GM12875 (cell line): ENCODE data around the gene MTMR12.

ENCODE experiments used
- H3K4me3 ChIP-seq: one replicate; pipeline ENCODE4 v1.5.1; 2011; ENCODE audit warnings: low read depth, low read length, control low read depth
- TF ChIP-seq, protein P1 (sequence below): IDR thresholded peaks from 2 replicates; pipeline ENCODE4 v1.5.1; 2011; ENCODE audit warnings: low read depth, mild to moderate bottlenecking, control low read depth, inconsistent platforms, low read length, moderate library complexity, borderline replicate concordance; ENCODE audit not compliant: insufficient read depth

MTMR12 gene

GRCh38 chr5:32280656-32281081 is 32.1 kb downstream of the MTMR12 start:
- TF ChIP-seq, protein P1, sequence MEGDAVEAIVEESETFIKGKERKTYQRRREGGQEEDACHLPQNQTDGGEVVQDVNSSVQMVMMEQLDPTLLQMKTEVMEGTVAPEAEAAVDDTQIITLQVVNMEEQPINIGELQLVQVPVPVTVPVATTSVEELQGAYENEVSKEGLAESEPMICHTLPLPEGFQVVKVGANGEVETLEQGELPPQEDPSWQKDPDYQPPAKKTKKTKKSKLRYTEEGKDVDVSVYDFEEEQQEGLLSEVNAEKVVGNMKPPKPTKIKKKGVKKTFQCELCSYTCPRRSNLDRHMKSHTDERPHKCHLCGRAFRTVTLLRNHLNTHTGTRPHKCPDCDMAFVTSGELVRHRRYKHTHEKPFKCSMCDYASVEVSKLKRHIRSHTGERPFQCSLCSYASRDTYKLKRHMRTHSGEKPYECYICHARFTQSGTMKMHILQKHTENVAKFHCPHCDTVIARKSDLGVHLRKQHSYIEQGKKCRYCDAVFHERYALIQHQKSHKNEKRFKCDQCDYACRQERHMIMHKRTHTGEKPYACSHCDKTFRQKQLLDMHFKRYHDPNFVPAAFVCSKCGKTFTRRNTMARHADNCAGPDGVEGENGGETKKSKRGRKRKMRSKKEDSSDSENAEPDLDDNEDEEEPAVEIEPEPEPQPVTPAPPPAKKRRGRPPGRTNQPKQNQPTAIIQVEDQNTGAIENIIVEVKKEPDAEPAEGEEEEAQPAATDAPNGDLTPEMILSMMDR: no peak
- no peak overlapping the region for H3K4me3 ChIP-seq

DNA sequence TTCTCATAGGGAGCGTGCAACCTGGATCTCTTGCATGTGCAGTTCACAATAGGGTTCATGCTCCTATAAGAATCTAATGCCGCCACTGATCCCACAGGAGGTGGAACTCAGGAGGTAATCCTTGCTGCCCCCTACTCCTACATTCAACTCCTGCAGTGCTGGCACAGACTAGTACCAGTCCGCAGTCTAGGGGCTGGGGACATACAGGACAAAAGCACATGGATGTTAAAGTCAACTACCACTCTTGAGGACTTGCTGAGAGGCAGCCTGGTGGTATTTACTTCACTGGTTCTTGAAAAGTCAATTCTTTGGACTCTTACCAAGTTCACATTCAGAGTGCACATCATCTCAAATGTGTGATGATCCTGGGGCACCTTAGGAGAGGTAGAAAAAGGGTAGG is 33.0 kb downstream of the MTMR12 start:
- no peak overlapping the region for H3K4me3 ChIP-seq
- TF ChIP-seq, protein P1: no peak

- TF ChIP-seq, protein P1: no peak
- H3K4me3 ChIP-seq: no peak overlapping the region
Measured at GRCh38 chr5:32279223-32279622, 33.5 kb downstream of the MTMR12 start.

DNA sequence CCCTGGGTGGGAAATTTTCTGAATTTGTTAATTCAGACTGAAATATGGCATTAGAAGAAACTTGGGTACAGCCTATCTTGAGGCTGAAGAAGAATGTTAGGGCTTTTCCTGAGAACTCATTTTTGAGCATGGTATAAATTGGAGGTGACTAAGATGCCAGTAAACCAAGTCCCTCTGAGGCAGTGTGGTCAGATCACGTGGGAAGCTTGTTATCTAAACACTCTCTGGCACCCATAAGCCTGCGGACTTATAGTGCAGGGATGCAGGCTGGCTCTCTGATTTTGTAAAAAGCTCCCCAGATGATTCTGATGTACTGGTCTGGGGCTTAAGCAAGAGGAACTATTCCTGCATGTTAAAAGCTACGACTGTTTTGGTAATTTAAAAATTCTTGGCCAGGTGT is 34.3 kb downstream of the MTMR12 start:
- no peak overlapping the region for H3K4me3 ChIP-seq
- TF ChIP-seq, protein P1: no peak

- H3K4me3 ChIP-seq: no peak overlapping the region
- TF ChIP-seq, protein P1: no peak
Measured at GRCh38 chr5:32277798-32278197, 34.9 kb downstream of the MTMR12 start.

DNA sequence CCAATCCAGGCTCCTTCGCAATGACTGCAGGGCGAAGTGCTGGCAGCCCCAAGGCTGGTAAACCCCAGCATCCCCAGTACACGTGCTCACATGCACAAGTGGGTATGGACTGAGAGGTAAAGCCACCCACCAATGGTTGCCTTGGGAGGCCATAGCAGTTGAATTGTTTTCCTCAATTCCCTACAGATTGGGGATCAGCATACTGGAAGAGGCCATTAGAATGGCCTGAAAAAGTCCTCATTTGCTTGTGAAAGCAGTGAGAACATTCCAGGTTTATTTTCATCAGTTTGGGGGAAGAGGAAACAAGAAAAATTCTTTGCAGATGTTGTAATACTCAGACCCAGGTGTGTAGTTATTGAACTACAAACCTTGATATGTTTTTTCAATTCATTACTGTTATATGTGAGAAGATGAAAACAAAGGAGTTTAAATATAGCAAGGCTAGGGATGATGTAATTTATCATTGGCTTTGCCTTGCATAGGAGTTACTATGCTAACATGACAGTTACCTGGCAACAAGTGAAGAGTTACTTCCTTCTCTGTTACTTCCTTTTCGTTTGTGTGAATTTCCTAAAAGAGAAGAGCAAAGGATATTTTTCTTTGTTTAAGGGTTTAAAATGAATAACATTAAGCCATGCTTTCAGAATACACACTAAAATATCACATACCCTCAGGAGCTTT is 36.4 kb downstream of the MTMR12 start:
- TF ChIP-seq, protein P1: no peak
- H3K4me3 ChIP-seq: no peak overlapping the region

- no peak overlapping the region for H3K4me3 ChIP-seq
- TF ChIP-seq, protein P1: no peak
Measured at GRCh38 chr5:32275396-32275741, 37.4 kb downstream of the MTMR12 start.
